HCT116 (cell line): ENCODE results near the gene RAP1GAP2. TPM values are rescaled to one million over a fixed set of nuclear protein-coding genes. Genes with fewer than 3 reads are reported as not detected.

ENCODE experiments used
- ATAC-seq: fragments of 200-7000 bp; cut with Tn5 transposase; 2 replicates; pipeline ENCODE4 v1.9.1; 2020; ENCODE audit warnings: mild to moderate bottlenecking, moderate library complexity
- BruUV-seq: library from RNA; stranded (reverse); fragments of 400-500 nt; replicated peaks from 2 replicates; lab custom pipeline; 2021; lab: Mats Ljungman, UMichigan
- CTCF ChIA-PET: fragments of 300-600 bp; sonication (Branson Sonifier 250); formaldehyde crosslinking; loops from one replicate; lab custom pipeline; 2021; ENCODE audit warnings: antibody characterized with exemption; lab: Charles Lee
- POLR2A ChIA-PET: fragments of 300-600, 350-600 bp; sonication (Branson Sonifier 250); formaldehyde crosslinking; loops from one replicate; lab custom pipeline; 2021; ENCODE audit warnings: antibody characterized with exemption; lab: Charles Lee
- RAD21 ChIA-PET, 2 experiments: fragments of 300-600 bp; sonication (Branson Sonifier 250); formaldehyde crosslinking; loops; one replicate each; lab custom pipeline; 2023; ENCODE audit warnings: low total read pairs in 2 of 2; ENCODE audit not compliant: uncharacterized antibody in 2 of 2, unreplicated experiment in 2 of 2, low non-redundant PET in 1 of 2; lab: Charles Lee
- DNase-seq: peaks from one replicate; pipeline ENCODE4 v3.0.0-alpha.2; 2010; ENCODE audit warnings: low read depth, low spot score
- H2AFZ ChIP-seq: fragments of 200-600 bp; shearing (Covaris generic), sonication (generic); 2 replicates; pipeline ENCODE4 v1.6.1; 2017; ENCODE audit warnings: low read depth, mixed run types, mixed read lengths, antibody characterized with exemption, low read length; ENCODE audit not compliant: poor library complexity, severe bottlenecking
- H3K27ac ChIP-seq: 2 replicates; pipeline ENCODE4 v1.5.1; 2012; ENCODE audit warnings: low read depth, low read length
- H3K27me3 ChIP-seq: fragments of 200-600 bp; sonication (generic); 2 replicates; pipeline ENCODE4 v1.6.1; 2016; ENCODE audit warnings: mixed run types, low read length, mixed read lengths; ENCODE audit not compliant: insufficient read depth
- H3K36me3 ChIP-seq, 2 experiments: fragments of 200-500 bp in 1 of 2; fragments of 200-600 bp in 1 of 2; sonication (Bioruptor generic) in 1 of 2; sonication (generic) in 1 of 2; 2 replicates each; pipeline versions ENCODE4 v1.5.1 to v1.6.1; 2014 to 2016; ENCODE audit warnings: low read length in 2 of 2, inconsistent platforms in 1 of 2, mixed read lengths in 1 of 2, mixed run types in 1 of 2; ENCODE audit not compliant: insufficient read depth in 2 of 2, control insufficient read depth in 1 of 2
- H3K4me1 ChIP-seq, 2 experiments: fragments of 200-600 bp in 1 of 2; sonication (generic) in 1 of 2; 2 replicates each; pipeline versions ENCODE4 v1.5.1 to v1.6.1; 2012 to 2017; ENCODE audit warnings: low read length in 2 of 2, inconsistent platforms in 1 of 2, mild to moderate bottlenecking in 1 of 2, mixed read lengths in 1 of 2, mixed run types in 1 of 2, moderate library complexity in 1 of 2; ENCODE audit not compliant: insufficient read depth in 2 of 2, control insufficient read depth in 1 of 2
- H3K4me2 ChIP-seq: fragments of 200-600 bp; sonication (generic); 2 replicates; pipeline ENCODE4 v1.6.1; 2017; ENCODE audit warnings: mixed run types, low read length, mixed read lengths
- H3K4me3 ChIP-seq, 2 experiments: fragments of 200-600 bp in 1 of 2; sonication (generic) in 1 of 2; replicated peaks in 1 of 2; 2 replicates each; pipeline ENCODE4 v1.5.1; 2011 to 2016; ENCODE audit warnings: low read length in 2 of 2, control low read depth in 1 of 2, low read depth in 1 of 2, mild to moderate bottlenecking in 1 of 2, mixed read lengths in 1 of 2, mixed run types in 1 of 2
- H3K79me2 ChIP-seq: fragments of 200-600 bp; sonication (generic); 2 replicates; pipeline ENCODE4 v1.6.1; 2017; ENCODE audit warnings: mild to moderate bottlenecking, mixed run types, low read length, moderate library complexity, mixed read lengths; ENCODE audit not compliant: insufficient read depth
- H3K9ac ChIP-seq: fragments of 200-600 bp; sonication (generic); 2 replicates; pipeline ENCODE4 v1.6.1; 2016; ENCODE audit warnings: low read length, mixed read lengths
- H3K9me2 ChIP-seq: fragments of 200-600 bp; sonication (generic), shearing (Covaris generic); 2 replicates; pipeline ENCODE4 v1.6.1; 2017; ENCODE audit warnings: mixed run types, mild to moderate bottlenecking, moderate library complexity; ENCODE audit not compliant: insufficient read depth
- H3K9me3 ChIP-seq, 2 experiments: fragments of 200-500 bp in 1 of 2; fragments of 200-600 bp in 1 of 2; sonication (Bioruptor generic) in 1 of 2; sonication (generic) in 1 of 2; 2 replicates each; pipeline ENCODE4 v1.6.1; 2014 to 2017; ENCODE audit warnings: low read length in 2 of 2, mixed read lengths in 2 of 2, inconsistent platforms in 1 of 2, low read depth in 1 of 2, mild to moderate bottlenecking in 1 of 2, mixed run types in 1 of 2, moderate library complexity in 1 of 2; ENCODE audit not compliant: control insufficient read depth in 1 of 2, insufficient read depth in 1 of 2
- H4K20me1 ChIP-seq: fragments of 200-600 bp; sonication (generic), shearing (Covaris generic); 2 replicates; pipeline ENCODE4 v1.6.1; 2017; ENCODE audit warnings: mixed run types, mild to moderate bottlenecking, moderate library complexity; ENCODE audit not compliant: insufficient read depth
- ATF3 ChIP-seq: IDR thresholded peaks from 2 replicates; pipeline ENCODE4 v1.6.1; 2012
- CTCF ChIP-seq, 3 experiments: fragments of 200-600 bp in 1 of 3; sonication (generic) in 1 of 3; IDR thresholded peaks in 2 of 3; conservative IDR thresholded peaks in 1 of 3; 2 replicates each; pipeline ENCODE4 v1.5.1; 2012 to 2017; ENCODE audit warnings: low read depth in 2 of 3, low read length in 2 of 3, antibody characterized with exemption in 1 of 3, borderline replicate concordance in 1 of 3, control low read depth in 1 of 3, mild to moderate bottlenecking in 1 of 3, mixed read lengths in 1 of 3, mixed run types in 1 of 3, moderate library complexity in 1 of 3; ENCODE audit not compliant: insufficient read depth in 1 of 3
- ELF1 ChIP-seq: IDR thresholded peaks from 2 replicates; pipeline ENCODE4 v1.6.1; 2012; ENCODE audit warnings: low read depth, borderline replicate concordance
- EZH2 ChIP-seq: fragments of 200-600 bp; sonication (generic); IDR thresholded peaks from 2 replicates; pipeline ENCODE4 v1.6.1; 2017; ENCODE audit warnings: antibody characterized with exemption, mixed run types
- EZH2phosphoT487 ChIP-seq: fragments of 200-600 bp; IDR thresholded peaks from 2 replicates; pipeline ENCODE4 v1.6.1; 2018; ENCODE audit warnings: antibody characterized with exemption, borderline replicate concordance
- FOSL1 ChIP-seq: IDR thresholded peaks from 2 replicates; pipeline ENCODE4 v1.6.1; 2012; ENCODE audit warnings: low read depth
- JUND ChIP-seq: IDR thresholded peaks from 2 replicates; pipeline ENCODE4 v1.6.1; 2012
- MAX ChIP-seq: IDR thresholded peaks from 2 replicates; pipeline ENCODE4 v1.6.1; 2012
- POLR2A ChIP-seq: IDR thresholded peaks from 2 replicates; pipeline ENCODE4 v1.7.0; 2011; ENCODE audit warnings: borderline replicate concordance; ENCODE audit not compliant: insufficient read depth, insufficient read length; ENCODE audit errors: extremely low read depth
- POLR2AphosphoS5 ChIP-seq: IDR thresholded peaks from 2 replicates; pipeline ENCODE4 v1.6.1; 2011; ENCODE audit warnings: mild to moderate bottlenecking, low read depth, low read length, moderate library complexity
- RAD21 ChIP-seq: IDR thresholded peaks from 2 replicates; pipeline ENCODE4 v1.6.1; 2012; ENCODE audit warnings: low read depth, mild to moderate bottlenecking
- SIN3A ChIP-seq: IDR thresholded peaks from 2 replicates; pipeline ENCODE4 v1.6.1; 2012; ENCODE audit warnings: low read depth
- TCF7L2 ChIP-seq: IDR thresholded peaks from 2 replicates; pipeline ENCODE4 v1.7.0; 2011; ENCODE audit warnings: borderline replicate concordance, inconsistent platforms; ENCODE audit not compliant: insufficient read depth, insufficient read length; ENCODE audit errors: extremely low read depth
- YY1 ChIP-seq: IDR thresholded peaks from 2 replicates; pipeline ENCODE4 v1.6.1; 2011; ENCODE audit warnings: low read length, low read depth, moderate library complexity, mild to moderate bottlenecking; ENCODE audit not compliant: insufficient replicate concordance; ENCODE audit errors: extremely low read depth
- ZBTB33 ChIP-seq: IDR thresholded peaks from 2 replicates; pipeline ENCODE4 v1.6.1; 2011; ENCODE audit warnings: mild to moderate bottlenecking, low read length, moderate library complexity; ENCODE audit not compliant: insufficient replicate concordance; ENCODE audit errors: extremely low read depth
- ZFX ChIP-seq: fragments of 450-650 bp; IDR thresholded peaks from 2 replicates; pipeline ENCODE4 v1.6.1; 2017
- ZNF274 ChIP-seq: fragments of 200-500 bp; sonication (Bioruptor generic); IDR thresholded peaks from 2 replicates; pipeline ENCODE4 v1.6.1; 2014; ENCODE audit warnings: mild to moderate bottlenecking, low read depth, low read length, inconsistent platforms
- intact Hi-C: fragments of 100-400 bp; cut with micrococcal nuclease; formaldehyde crosslinking; loops from 2 replicates; pipeline ENCODE4 v1.10.0; 2022
- total RNA-seq: library from RNA; stranded (reverse); gene quantifications from one replicate; pipeline ENCODE4 v1.2.1, GENCODE V29; 2021; ENCODE audit not compliant: unreplicated experiment

The RAP1GAP2 gene
- total RNA-seq, 1 experiment from 2014 or later, result 54.6 TPM

GRCh38 chr17:2904135-2904534 lies 107.9 kb downstream of the RAP1GAP2 start:
- Histone ChIP-seq H3K4me1 (peaks cover 5% of the 10 kb centered on the region in 2 experiments; a peak in 3 of 4 replicates), H3K9me2 (no peaks in the 10 kb centered on the region), H4K20me1 (no peaks in the 10 kb centered on the region), H2AFZ (no peak overlapping the region), H3K4me3 (no peak overlapping the region), H3K79me2 (no peaks in the 10 kb centered on the region), H3K27ac (no peak overlapping the region), H3K36me3 (no peaks in the 10 kb centered on the region), H3K4me2 (no peak overlapping the region), H3K9ac (no peak overlapping the region), H3K9me3 (no peaks in the 10 kb centered on the region), H3K27me3 (no peaks in the 10 kb centered on the region)
- DNase-seq, result no peak
- no peak for ATAC-seq
- POLR2A ChIA-PET, result interaction anchor here (0.6 kb wide), 2 partner anchors 13 to 60 kb away, joined by 3 read pairs; no protein-coding TSS in a partner anchor
- TF ChIP-seq JUND (no peak), ZFX (no peak), CTCF (IDR thresholded peaks at IDR 0.05 in 2 of 3, conservative IDR thresholded peaks at IDR 0.05 in 1 of 3; ENCODE audit: borderline replicate concordance in 1 of 3, insufficient read depth in 1 of 3, low read depth in 2 of 3, low read length in 2 of 3) (no peak), EZH2phosphoT487 (no peak), POLR2AphosphoS5 (no peak), POLR2A (no peak), YY1 (no peak), RAD21 (no peak), FOSL1 (no peak), ZNF274 (no peak), ELF1 (no peak), MAX (no peak), ATF3 (no peak), SIN3A (no peak), ZBTB33 (no peak), TCF7L2 (no peak), EZH2 (no peak)
- RAD21 ChIA-PET, result no interaction called here
- intact Hi-C loops, result no loop called here
- CTCF ChIA-PET, result no interaction called here
- BruUV-seq, result no TSS peak
